SKM-1 (cell line): ENCODE data around the gene CCDC187.
A peak's percentile ranks its signal among the peaks of the same experiment; 100 is the strongest.

Source experiments
- DNase-seq: peaks from one replicate; lab custom pipeline; 2025; ENCODE audit not compliant: unreplicated experiment; lab: John Stamatoyannopoulos, UW

CCDC187 gene

GRCh38 chr9:136230773-136231172 lies 73.1 kb downstream of the CCDC187 start:
- DNase-seq = no peak

GRCh38 chr9:136230365-136230764 lies 73.5 kb downstream of the CCDC187 start:
- no peak for DNase-seq

DNA sequence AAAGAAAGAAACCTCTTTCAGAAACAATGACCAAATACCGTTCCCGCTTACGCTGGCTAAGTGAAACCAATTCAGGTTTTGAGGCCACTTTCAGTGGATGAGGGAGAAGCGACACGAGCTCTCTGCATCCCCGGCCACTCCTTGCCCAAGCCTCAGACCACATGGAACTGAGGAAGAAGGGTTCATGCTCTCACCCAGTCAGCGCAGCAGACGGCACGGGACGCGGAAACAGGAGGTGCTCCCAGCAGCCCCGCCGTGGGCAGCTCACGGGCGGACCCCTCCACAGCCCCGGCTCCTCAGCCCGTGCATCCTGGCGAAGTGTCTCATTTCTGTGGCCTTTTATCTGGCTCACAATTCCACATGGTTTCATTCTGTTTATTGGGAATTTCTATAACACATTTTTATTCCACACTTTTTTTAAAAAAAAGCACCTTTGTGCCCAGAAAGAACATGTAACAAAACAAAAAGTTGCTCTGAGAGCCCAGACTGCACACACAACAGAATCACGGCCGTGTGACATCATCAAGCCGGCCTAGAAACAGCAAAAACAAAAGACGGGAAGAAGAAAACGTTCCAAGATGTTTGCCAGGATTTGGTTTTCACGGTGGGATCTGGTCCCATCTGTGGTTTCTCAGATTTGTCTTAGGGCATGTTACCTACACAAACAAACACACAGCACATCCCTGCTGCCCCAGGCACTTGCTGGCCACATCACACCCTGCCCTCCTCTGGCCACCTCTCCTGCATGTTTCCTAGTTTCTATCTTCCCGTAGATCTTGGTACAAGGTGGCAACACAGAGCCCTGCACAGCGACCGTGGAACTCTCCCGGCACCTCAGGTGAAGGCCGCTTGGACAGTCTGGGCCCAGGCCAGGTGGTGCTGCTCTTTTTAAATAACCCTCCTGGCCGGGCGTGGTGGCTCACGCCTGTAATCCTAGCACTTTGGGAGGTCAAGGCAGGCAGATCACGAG lies 74.5 kb downstream of the CCDC187 start:
- DNase-seq = no peak

GRCh38 chr9:136228107-136228875 lies 75.6 kb downstream of the CCDC187 start:
- DNase-seq = no peak

DNA sequence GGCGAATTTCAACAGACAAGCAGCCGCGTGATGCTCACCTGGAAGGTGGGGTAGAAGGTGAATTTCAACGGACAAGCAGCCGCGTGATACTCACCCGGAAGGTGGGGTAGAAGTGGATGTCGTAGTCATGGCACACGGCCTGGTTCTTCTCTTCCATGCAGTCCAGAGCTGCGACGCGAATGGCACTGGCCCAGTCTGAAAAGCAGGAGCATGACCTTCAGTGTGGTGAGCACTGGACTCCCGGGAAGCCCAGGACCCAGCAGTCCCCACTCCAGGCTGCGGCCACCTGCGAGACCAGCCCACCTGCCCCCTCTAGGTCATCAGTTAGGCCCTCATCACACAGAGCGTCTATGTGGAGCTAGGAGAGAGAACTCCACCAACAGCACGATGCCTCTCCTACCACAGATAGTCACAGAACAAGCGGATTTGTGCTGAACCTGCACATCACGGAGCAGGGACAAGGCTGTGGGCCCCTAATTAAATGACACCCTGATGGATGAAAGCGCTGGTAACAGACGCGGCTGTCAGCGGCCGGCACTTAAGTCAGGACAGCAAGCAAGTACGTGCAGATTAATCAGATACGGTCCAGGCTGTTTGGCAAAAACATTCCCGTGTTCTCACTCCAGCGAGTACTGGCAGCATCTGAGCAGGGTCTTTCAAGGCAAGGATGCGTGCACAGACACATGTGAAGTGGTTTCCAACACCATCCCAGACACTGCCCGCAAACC lies 77.0 kb downstream of the CCDC187 start:
- DNase-seq = no peak

DNA sequence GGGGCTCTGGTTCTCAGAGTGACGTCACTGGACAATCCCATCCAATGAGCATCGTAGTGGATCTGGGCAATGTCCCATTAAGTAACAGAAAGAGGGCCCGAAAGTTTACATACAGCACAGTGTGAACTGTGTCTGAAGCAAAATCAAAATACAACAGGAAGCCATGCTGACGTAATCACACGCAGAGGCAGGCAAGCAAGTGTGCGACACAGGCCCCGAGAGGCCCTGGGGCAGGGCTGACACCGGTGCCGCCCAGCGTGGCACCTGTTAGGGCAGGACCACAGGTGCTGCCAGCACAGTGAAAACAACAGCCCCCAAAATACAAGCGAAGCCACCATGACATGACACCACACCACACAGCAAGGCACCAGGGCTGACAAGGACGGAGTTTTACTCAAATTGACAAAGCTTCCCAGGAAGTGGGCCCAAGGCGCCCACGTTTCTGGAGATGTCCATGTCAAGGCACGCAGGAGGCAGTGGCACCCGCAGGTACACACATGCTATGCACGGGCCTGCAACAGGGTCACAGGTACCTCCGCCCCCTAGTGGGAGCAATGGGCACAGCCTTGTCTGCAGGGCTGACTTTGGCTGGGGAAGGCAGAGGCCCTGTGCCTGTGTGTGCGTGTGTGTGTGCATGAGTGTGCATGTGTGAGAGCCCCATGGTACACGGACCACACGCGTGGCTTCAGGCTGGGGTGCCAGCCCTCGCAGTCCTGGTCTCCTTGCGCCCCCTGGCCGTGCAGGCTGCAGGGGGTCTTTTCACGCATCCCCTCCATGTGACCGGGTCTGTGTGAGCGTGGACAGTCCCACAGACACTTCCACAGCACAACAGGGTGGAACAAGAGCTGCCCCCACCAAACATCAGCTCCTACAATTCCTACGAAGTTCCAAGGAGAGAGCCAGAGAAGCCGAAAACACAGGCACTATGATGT lies 77.9 kb downstream of the CCDC187 start:
- peak; percentile 52 for DNase-seq

DNA sequence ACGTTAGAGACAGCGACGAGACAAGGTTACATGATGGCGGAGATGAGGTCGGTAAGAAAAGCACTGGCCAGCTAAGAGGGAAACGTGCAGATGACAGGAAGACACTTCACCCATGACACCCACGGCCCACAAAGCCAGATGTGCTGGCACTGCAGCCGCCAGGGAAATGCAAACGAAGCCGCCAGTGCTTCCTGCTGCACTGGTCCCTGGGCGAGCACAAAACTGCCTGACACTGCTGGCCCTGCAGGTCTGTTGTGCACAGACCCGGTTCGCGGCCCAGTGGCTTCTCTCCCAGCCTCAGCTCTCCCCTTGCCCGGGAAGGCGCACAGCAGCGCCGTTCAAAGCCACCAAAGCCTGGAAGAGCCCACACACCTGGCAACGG lies 78.5 kb downstream of the CCDC187 start:
- DNase-seq = no peak

DNA sequence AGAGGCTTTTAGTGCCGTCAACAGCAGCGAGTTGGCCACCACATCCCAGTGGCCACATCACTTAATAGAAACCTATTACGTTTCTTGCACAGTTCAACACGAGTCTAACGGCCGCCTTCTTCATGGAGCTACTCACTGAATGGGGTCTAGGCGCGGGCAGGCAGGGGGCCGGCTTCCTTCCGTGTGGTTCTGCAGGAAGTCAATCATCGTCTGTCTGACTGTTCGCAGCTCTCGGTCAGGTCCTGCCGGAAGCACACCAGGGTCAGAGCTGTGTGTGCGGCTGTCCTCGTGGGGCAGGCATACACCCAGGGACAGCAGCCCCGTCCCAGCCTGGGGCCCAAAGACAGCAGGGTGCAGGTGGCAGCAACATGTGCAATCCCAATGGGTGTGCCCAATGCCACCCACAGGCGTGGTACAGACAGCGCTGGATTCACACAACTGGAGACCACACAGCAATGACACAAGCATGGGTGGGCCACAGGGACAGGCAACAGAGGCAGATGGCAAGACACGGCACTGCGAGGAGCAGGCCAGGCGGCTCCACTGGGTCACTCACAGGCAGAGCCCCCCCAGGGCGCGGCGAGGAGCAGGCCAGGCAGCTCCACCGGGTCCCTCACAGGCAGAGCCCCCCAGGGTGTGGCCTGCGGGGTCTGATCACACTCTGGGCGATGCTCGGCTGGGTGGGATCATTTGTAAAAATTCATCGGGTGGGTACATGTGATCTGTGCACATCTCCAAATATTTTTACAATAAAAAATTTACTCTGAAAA lies 79.8 kb downstream of the CCDC187 start:
- no peak for DNase-seq

DNA sequence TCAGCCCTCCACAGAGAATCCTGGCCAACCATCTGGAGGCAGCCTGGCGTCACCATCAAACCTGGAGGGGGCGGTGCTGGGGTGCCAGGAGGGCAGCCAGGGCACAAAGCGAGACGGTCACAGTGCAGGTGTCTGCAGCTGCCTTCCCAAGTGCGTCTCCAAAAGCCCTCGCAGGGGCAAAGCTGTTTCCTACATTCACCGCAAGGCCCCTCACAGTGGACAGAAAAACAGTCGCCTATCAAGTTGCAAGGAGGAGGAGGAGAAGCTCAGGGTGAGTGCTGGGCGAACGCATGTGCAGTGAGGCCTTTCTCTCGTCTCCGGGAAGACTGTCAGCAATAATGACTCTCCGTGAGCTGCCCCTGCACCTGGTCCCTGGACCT lies 81.0 kb downstream of the CCDC187 start:
- DNase-seq = no peak

DNA sequence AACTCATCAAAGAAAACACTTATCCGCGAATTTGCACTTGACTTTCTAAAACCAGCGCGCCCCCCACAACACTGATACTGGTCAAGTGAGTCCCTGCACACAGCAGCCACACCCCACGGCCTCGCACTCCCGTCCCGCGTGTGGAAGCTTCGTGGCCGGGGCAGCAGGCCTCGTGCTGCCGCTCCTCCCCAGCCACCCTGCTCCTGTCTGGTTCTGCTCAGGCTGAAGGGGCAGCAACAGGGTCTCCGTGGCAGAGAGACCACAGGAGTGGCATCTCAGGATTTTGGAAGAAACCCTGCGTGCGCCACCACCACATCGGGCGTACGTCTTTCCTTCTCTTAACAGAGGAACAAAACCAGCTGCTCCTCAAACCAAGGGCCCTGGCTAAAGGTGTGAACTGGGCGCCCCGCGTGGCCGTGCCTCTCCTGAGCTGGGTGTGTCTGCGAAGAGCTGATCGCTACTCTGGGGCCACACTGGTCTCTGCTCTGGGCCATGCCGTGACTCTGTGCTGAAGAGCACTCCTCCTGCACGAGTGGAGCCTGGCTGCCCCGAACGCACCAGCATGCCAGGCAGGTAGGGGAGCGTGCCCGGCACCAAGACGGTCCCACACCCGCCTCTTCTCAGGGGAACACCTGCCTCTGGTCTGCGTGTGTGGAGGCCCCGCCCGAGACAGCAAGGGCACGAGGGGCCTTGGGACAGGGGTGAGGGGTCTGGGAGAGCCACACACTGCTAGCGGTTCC lies 81.6 kb downstream of the CCDC187 start:
- DNase-seq = no peak

DNA sequence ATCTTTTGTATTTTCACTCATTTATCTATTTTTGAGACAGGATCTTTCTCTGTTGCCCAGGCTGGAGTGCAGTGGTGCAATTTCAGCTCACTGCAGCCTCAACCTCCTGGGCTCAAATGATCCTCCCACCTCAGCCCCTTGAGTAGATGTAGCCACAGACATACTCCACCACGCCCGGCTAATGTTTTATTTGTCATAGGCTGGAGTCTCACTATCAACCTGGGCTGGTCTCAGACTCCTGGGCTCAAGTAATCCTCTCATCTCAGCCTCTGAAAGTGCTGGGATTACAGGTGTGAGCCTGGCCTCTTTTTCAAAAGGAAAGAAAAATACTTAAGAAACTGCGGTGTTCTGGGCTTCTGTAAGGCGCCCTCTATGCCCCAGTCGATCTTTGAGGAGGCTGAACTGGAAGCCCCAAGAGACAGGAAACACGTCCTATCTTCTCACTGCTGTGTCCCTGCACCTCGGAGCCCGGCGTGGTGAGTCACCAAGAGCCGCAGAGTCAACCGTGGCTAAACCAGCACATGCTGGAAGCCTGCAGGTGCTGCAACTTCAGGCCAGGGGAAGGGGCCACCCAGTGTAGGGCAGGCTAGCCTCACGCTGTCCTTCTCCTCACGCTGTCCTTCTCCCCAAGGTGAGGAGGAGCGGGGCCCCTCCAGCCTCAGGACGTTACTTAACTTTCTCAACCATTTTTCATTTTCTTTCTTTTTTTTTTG lies 83.7 kb downstream of the CCDC187 start:
- DNase-seq = no peak

DNA sequence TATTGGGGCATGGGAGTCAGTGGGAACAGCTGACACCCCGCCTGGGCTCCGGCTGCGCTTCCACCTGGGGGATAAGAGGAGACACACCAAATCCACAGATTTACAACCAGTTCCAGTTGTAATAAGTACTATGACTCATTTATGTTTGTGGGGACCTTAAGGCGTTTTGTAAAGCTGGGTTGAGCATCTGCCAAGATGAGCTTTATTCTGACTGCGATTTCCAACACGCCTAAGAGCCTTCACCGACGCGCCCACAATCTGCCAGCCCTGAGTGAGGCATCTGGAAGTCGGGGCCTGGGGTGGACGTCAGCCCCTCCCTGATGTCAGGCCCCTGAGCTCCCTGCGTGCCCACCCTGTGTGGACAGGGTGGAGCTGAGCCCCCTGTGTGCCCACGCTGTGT lies 84.6 kb downstream of the CCDC187 start:
- no peak for DNase-seq

DNA sequence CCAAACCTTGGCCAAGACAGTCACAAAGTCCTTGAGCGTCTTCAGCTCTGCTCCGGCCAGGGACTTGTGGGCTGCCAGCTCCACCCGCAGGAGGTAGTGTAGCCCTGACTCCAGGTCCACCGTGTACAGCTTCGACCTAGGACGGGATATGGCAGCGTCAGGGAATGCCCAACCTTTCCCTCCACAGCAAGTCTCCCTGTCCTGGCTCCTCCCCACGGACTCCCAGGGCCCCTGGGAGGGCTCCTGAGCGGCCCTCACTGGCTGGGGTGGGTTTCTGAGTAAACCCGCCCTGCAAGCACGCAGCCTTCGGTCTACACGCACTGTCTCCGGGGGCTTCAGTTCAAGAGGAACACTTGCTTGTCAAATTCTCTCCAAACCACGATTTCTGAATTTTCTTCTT lies 85.2 kb downstream of the CCDC187 start:
- no peak for DNase-seq

GRCh38 chr9:136218271-136218670 lies 85.6 kb downstream of the CCDC187 start:
- no peak for DNase-seq

- no peak for DNase-seq
Measured at GRCh38 chr9:136216541-136217244, 87.2 kb downstream of the CCDC187 start.

- DNase-seq = no peak
Measured at GRCh38 chr9:136213733-136214132, 90.2 kb downstream of the CCDC187 start.

DNA sequence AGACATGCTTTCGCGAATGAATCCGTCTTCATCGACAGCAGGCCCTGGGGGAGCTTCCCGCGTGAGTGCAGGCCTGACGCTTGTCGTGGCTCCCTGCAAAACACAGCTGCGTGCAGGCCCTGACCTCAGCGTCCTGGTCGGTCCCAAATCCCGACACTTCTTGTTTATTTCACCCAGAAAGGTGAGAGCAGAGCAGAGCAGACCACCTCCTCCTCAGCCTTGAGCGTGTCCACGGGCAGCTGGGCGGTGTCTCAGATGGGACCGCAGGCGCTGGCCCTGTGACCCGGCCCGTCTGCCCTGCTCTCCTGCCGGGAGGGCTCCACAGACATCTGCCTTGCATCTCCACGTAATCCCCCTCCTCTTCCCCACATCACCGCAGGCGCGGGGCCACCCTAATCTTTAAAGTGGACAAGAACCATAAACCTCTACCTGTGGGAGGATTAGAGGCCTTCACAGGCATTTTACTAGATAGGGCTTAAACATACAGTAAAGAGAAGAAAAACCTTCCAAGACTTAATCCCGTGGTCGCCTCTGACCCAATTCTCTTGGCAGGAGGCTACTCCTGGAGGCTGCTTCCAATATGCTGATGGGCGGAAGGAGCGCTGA lies 91.4 kb downstream of the CCDC187 start:
- DNase-seq = no peak
